GM19023 (cell line): Measurements from ENCODE around the gene RSPH6A.
A peak's percentile ranks its signal among the peaks of the same experiment; 100 is the strongest.

ENCODE experiments used
- ATAC-seq: cut with Tn5 transposase; IDR thresholded peaks from one replicate; pipeline ENCODE4 v1.9.1; 2021; ENCODE audit warnings: mild to moderate bottlenecking, moderate library complexity; ENCODE audit not compliant: unreplicated experiment

Gene RSPH6A

GRCh38 chr19:45781214-45782161, 33.6 kb downstream of the RSPH6A start:
- no peak for ATAC-seq

- ATAC-seq, result no peak
These were observed 34.5 kb downstream of the RSPH6A start for GRCh38 chr19:45780448-45781213.

GRCh38 chr19:45780146-45780447, 35.0 kb downstream of the RSPH6A start:
- ATAC-seq, result no peak

- ATAC-seq, result peak; percentile 75
These were observed 35.6 kb downstream of the RSPH6A start for GRCh38 chr19:45779231-45780145.

GRCh38 chr19:45778010-45778661, 37.0 kb downstream of the RSPH6A start:
- no peak for ATAC-seq

GRCh38 chr19:45777395-45777961, 37.6 kb downstream of the RSPH6A start:
- no peak for ATAC-seq

- ATAC-seq, result no peak
These were observed 40.3 kb downstream of the RSPH6A start for GRCh38 chr19:45774765-45775164.

GRCh38 chr19:45773384-45773783, 41.7 kb downstream of the RSPH6A start:
- ATAC-seq, result no peak

GRCh38 chr19:45772912-45773311, 42.2 kb downstream of the RSPH6A start:
- no peak for ATAC-seq

GRCh38 chr19:45772130-45772840, 42.8 kb downstream of the RSPH6A start:
- ATAC-seq, result no peak

GRCh38 chr19:45771311-45771933, 43.7 kb downstream of the RSPH6A start:
- no peak for ATAC-seq

GRCh38 chr19:45770192-45771101, 44.7 kb downstream of the RSPH6A start:
- peak; percentile 51 for ATAC-seq

GRCh38 chr19:45769821-45770191, 45.3 kb downstream of the RSPH6A start:
- no peak for ATAC-seq

- ATAC-seq, result peak; percentile 58
These were observed 45.9 kb downstream of the RSPH6A start, which contains the start of gene SIX5 for GRCh38 chr19:45768984-45769782. SIX5 (minus strand) TSS chr19:45769252; CDS start chr19:45768844, 408 bp downstream.

- no peak for ATAC-seq
These were observed 46.5 kb downstream of the RSPH6A start for GRCh38 chr19:45768655-45768983.

- ATAC-seq, result no peak
These were observed 47.0 kb downstream of the RSPH6A start for GRCh38 chr19:45767881-45768654.
